ENCODE data around the gene DENND1C.
A peak's percentile ranks its signal among the peaks of the same experiment; 100 is the strongest.

- 0 out of 4 replicates have a peak, but pooled peaks of 1 of the 2 experiments have one; percentile 1 for TF ChIP-seq CTCF (conservative IDR thresholded peaks at IDR 0.05; ENCODE audit: low read depth in 2 of 2)
- TF ChIP-seq EZH2phosphoT487 (IDR thresholded peaks at IDR 0.05; ENCODE audit: unreplicated experiment): no peak
- no peak for TF ChIP-seq EZH2 (IDR thresholded peaks at IDR 0.05; ENCODE audit: low read depth, unreplicated experiment)
- no peak for TF ChIP-seq REST (IDR thresholded peaks at IDR 0.05; ENCODE audit: unreplicated experiment)
- TF ChIP-seq ETS1 (IDR thresholded peaks at IDR 0.05): no peak
- TF ChIP-seq POLR2AphosphoS5 (IDR thresholded peaks at IDR 0.05; ENCODE audit: low read depth): no peak
- no peak for TF ChIP-seq ZNF114 (CRISPR knock-in tag; IDR thresholded peaks at IDR 0.05)
- no peak for TF ChIP-seq ZNF462 (CRISPR knock-in tag; IDR thresholded peaks at IDR 0.05)
- no peak for TF ChIP-seq CREB1 (CRISPR knock-in tag; IDR thresholded peaks at IDR 0.05; ENCODE audit: low read depth)
- TF ChIP-seq JUNB (IDR thresholded peaks at IDR 0.05; ENCODE audit: unreplicated experiment): no peak
- TF ChIP-seq STAT1 (IDR thresholded peaks at IDR 0.05; ENCODE audit: unreplicated experiment): no peak
- TF ChIP-seq ZNF331 (CRISPR knock-in tag; IDR thresholded peaks at IDR 0.05; ENCODE audit: low read depth): no peak
- TF ChIP-seq NANOG (IDR thresholded peaks at IDR 0.05; ENCODE audit: borderline replicate concordance): no peak
Measured at GRCh38 chr19:6429419-6430221, 52.0 kb downstream of the DENND1C start.
